ENCODE data around the gene HOXA3.

DNA sequence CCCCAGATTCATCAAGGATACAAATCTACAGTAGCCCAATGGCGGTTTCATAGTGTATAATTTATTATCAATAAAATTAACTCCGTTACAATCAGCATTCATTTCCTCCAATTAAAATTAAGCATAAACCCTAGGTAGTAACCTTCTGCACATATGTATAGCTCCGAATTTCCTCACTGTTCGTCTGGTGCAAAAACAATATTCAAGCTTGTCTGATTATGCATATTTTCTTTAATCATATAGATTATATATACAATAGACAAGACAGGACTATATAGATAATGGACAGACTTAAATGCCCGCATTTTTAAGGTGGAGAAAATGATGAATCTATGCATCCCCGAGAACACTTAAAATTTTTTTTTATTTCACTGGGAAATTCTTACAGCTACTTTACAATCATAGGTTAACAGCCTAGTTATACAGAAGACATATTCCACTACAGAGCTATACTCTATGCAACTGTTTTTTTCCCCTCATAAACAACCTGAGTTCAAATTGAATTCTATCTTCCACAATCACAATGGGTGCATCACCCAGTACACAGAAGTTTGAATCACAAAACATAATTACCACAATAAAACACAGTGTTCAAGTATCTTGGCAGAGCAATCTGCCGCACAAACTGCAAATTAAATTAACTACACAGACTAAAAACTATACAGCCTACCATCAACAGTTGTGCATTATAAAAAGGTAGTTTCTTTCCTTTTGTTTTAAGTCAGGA, 10.3 kb upstream of the HOXA3 start:
- TF ChIP-seq ZFP30 (CRISPR knock-in tag; IDR thresholded peaks at IDR 0.05) (no peak), ARNTL (CRISPR knock-in tag; IDR thresholded peaks at IDR 0.05; ENCODE audit: borderline replicate concordance, low read depth) (no peak), ZNF8 (CRISPR knock-in tag; IDR thresholded peaks at IDR 0.05) (no peak), TCF4 (CRISPR knock-in tag; IDR thresholded peaks at IDR 0.05; ENCODE audit: borderline replicate concordance) (no peak), SNAI2 (CRISPR knock-in tag; IDR thresholded peaks at IDR 0.05) (no peak)
- TF ChIP-seq, protein P1, sequence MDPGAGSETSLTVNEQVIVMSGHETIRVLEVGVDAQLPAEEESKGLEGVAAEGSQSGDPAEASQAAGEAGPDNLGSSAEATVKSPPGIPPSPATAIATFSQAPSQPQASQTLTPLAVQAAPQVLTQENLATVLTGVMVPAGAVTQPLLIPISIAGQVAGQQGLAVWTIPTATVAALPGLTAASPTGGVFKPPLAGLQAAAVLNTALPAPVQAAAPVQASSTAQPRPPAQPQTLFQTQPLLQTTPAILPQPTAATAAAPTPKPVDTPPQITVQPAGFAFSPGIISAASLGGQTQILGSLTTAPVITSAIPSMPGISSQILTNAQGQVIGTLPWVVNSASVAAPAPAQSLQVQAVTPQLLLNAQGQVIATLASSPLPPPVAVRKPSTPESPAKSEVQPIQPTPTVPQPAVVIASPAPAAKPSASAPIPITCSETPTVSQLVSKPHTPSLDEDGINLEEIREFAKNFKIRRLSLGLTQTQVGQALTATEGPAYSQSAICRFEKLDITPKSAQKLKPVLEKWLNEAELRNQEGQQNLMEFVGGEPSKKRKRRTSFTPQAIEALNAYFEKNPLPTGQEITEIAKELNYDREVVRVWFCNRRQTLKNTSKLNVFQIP (CRISPR knock-in tag; IDR thresholded peaks at IDR 0.05; ENCODE audit: borderline replicate concordance, low read depth): no peak
